BE2C (cell line): ENCODE data around the gene NPAS3.

ENCODE experiments used
- DNase-seq: peaks from one replicate; pipeline ENCODE4 v3.0.0-alpha.2; 2020
- H3K27me3 ChIP-seq: fragments of 250-450 bp; sonication (Bioruptor Pico); 2 replicates; pipeline ENCODE4 v1.5.1; 2020; ENCODE audit warnings: mild to moderate bottlenecking
- H3K36me3 ChIP-seq: fragments of 250-450 bp; sonication (Bioruptor Pico); 2 replicates; pipeline ENCODE4 v1.5.1; 2020; ENCODE audit warnings: mild to moderate bottlenecking
- H3K4me1 ChIP-seq: fragments of 250-450 bp; sonication (Bioruptor Pico); 2 replicates; pipeline ENCODE4 v1.5.1; 2020
- H3K4me3 ChIP-seq: 2 replicates; pipeline ENCODE4 v1.5.1; 2011; ENCODE audit warnings: low read depth, low read length
- H3K9me3 ChIP-seq: fragments of 250-450 bp; sonication (Bioruptor Pico); 2 replicates; pipeline ENCODE4 v1.5.1; 2020
- CTCF ChIP-seq: IDR thresholded peaks from 2 replicates; pipeline ENCODE4 v1.5.1; 2012; ENCODE audit warnings: mild to moderate bottlenecking, low read depth, low read length

NPAS3 gene

GRCh38 chr14:33738491-33738890 is 799.8 kb downstream of the NPAS3 start:
- Histone ChIP-seq H3K9me3 (no peaks in the 10 kb centered on the region), H3K36me3 (no peaks in the 10 kb centered on the region), H3K27me3 (no peaks in the 10 kb centered on the region), H3K4me3 (no peak overlapping the region), H3K4me1 (no peaks in the 10 kb centered on the region)
- TF ChIP-seq CTCF, result no peak
- DNase-seq, result no peak

GRCh38 chr14:33740531-33740930 is 801.9 kb downstream of the NPAS3 start:
- TF ChIP-seq CTCF, result no peak
- H3K36me3 ChIP-seq, result no peaks in the 10 kb centered on the region
- no peaks in the 10 kb centered on the region for H3K4me1 ChIP-seq
- H3K27me3 ChIP-seq, result no peaks in the 10 kb centered on the region
- DNase-seq, result no peak
- H3K9me3 ChIP-seq, result no peaks in the 10 kb centered on the region
- no peak overlapping the region for H3K4me3 ChIP-seq

GRCh38 chr14:33742166-33742565 is 803.5 kb downstream of the NPAS3 start:
- no peaks in the 10 kb centered on the region for H3K9me3 ChIP-seq
- no peak overlapping the region for H3K4me3 ChIP-seq
- no peak for DNase-seq
- H3K36me3 ChIP-seq, result no peaks in the 10 kb centered on the region
- no peak for TF ChIP-seq CTCF
- no peaks in the 10 kb centered on the region for H3K4me1 ChIP-seq
- H3K27me3 ChIP-seq, result no peaks in the 10 kb centered on the region

GRCh38 chr14:33745163-33745562 is 806.5 kb downstream of the NPAS3 start:
- no peak for DNase-seq
- Histone ChIP-seq H3K4me3 (no peak overlapping the region), H3K36me3 (no peaks in the 10 kb centered on the region), H3K9me3 (no peaks in the 10 kb centered on the region), H3K27me3 (no peaks in the 10 kb centered on the region), H3K4me1 (no peaks in the 10 kb centered on the region)
- no peak for TF ChIP-seq CTCF

- H3K36me3 ChIP-seq, result no peaks in the 10 kb centered on the region
- no peak overlapping the region for H3K4me3 ChIP-seq
- H3K27me3 ChIP-seq, result no peaks in the 10 kb centered on the region
- H3K4me1 ChIP-seq, result no peaks in the 10 kb centered on the region
- no peaks in the 10 kb centered on the region for H3K9me3 ChIP-seq
- DNase-seq, result no peak
- TF ChIP-seq CTCF, result no peak
These were observed 809.1 kb downstream of the NPAS3 start for GRCh38 chr14:33747749-33748148.

GRCh38 chr14:33754261-33754660 is 815.6 kb downstream of the NPAS3 start:
- H3K27me3 ChIP-seq, result no peaks in the 10 kb centered on the region
- no peak for TF ChIP-seq CTCF
- H3K4me1 ChIP-seq, result no peaks in the 10 kb centered on the region
- H3K9me3 ChIP-seq, result peaks cover 6% of the 10 kb centered on the region
- DNase-seq, result no peak
- no peaks in the 10 kb centered on the region for H3K36me3 ChIP-seq
- no peak overlapping the region for H3K4me3 ChIP-seq
